Measurements from ENCODE around the gene CFAP210.

CFAP210 gene

GRCh38 chr2:169667583-169667982 lies 26.6 kb downstream of the CFAP210 start:
- H3K9me3 ChIP-seq (ENCODE audit: control insufficient read depth, insufficient read depth, low read depth, low read length) = no peaks in the 10 kb centered on the region
- POLR2A ChIA-PET = no interaction called here
- H3K4me3 ChIP-seq (ENCODE audit: low read depth, low read length) = no peak overlapping the region
- CTCF ChIA-PET = no interaction called here
- TF ChIP-seq ZBTB20 (tag by site-specific recombination; IDR thresholded peaks at IDR 0.05) (no peak), ZSCAN18 (tag by site-specific recombination; IDR thresholded peaks at IDR 0.05) (no peak)
- H3K36me3 ChIP-seq (ENCODE audit: control insufficient read depth in 2 of 2, insufficient read depth in 1 of 2, low read length in 2 of 2) = no peaks in the 10 kb centered on the region
- no peaks in the 10 kb centered on the region for H3K4me1 ChIP-seq (ENCODE audit: control insufficient read depth, insufficient read depth, low read length)
- no peak overlapping the region for H3K27ac ChIP-seq (ENCODE audit: extremely low read depth, low read depth, low read length)

GRCh38 chr2:169664978-169665930 lies 29.0 kb downstream of the CFAP210 start:
- TF ChIP-seq ZFHX2 (tag by site-specific recombination; conservative IDR thresholded peaks at IDR 0.05) (no peak), OVOL3 (tag by site-specific recombination; IDR thresholded peaks at IDR 0.05) (no peak), ZNF404 (tag by site-specific recombination; IDR thresholded peaks at IDR 0.05) (no peak), ZNF76 (tag by site-specific recombination; IDR thresholded peaks at IDR 0.05; ENCODE audit: borderline replicate concordance, low read depth) (no peak), SCRT2 (tag by site-specific recombination; IDR thresholded peaks at IDR 0.05) (no peak), ZNF280C (tag by site-specific recombination; IDR thresholded peaks at IDR 0.05) (no peak), PRDM6 (tag by site-specific recombination; IDR thresholded peaks at IDR 0.05) (no peak)
- TF ChIP-seq, protein P1, sequence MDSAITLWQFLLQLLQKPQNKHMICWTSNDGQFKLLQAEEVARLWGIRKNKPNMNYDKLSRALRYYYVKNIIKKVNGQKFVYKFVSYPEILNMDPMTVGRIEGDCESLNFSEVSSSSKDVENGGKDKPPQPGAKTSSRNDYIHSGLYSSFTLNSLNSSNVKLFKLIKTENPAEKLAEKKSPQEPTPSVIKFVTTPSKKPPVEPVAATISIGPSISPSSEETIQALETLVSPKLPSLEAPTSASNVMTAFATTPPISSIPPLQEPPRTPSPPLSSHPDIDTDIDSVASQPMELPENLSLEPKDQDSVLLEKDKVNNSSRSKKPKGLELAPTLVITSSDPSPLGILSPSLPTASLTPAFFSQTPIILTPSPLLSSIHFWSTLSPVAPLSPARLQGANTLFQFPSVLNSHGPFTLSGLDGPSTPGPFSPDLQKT (IDR thresholded peaks at IDR 0.05; ENCODE audit: borderline replicate concordance, low read depth, low read length) = no peak
- H3K36me3 ChIP-seq (ENCODE audit: control insufficient read depth in 2 of 2, insufficient read depth in 1 of 2, low read length in 2 of 2) = no peaks in the 10 kb centered on the region
- ChIA-PET POLR2A (no interaction called here), CTCF (interaction anchor here (0.6 kb wide), 1 partner anchor 125 kb away, joined by 5 read pairs; no protein-coding TSS in a partner anchor)
- H3K4me1 ChIP-seq (ENCODE audit: control insufficient read depth, insufficient read depth, low read length) = no peaks in the 10 kb centered on the region
- H3K9me3 ChIP-seq (ENCODE audit: control insufficient read depth, insufficient read depth, low read depth, low read length) = no peaks in the 10 kb centered on the region
- no peak overlapping the region for H3K4me3 ChIP-seq (ENCODE audit: low read depth, low read length)
- H3K27ac ChIP-seq (ENCODE audit: extremely low read depth, low read depth, low read length) = no peak overlapping the region

DNA sequence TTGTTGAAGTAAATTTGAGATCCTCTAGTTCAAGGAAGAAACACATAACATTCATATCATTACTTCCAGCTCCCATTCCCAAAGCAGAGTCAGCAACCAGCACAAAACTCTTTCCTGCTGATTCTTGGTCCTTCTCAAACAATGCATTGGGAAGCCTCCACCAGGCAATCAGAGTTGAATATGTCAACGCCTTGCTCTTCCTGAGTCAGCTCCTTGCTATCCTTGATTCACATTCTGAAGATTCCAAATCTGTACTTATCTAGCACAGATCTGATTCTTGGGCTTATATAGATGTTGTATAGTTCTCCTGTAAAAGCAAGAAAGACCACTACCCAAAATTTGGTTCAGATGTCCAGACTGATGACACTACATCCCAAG lies 29.6 kb downstream of the CFAP210 start:
- H3K4me1 ChIP-seq (ENCODE audit: control insufficient read depth, insufficient read depth, low read length) = no peaks in the 10 kb centered on the region
- no peak overlapping the region for H3K27ac ChIP-seq (ENCODE audit: extremely low read depth, low read depth, low read length)
- H3K9me3 ChIP-seq (ENCODE audit: control insufficient read depth, insufficient read depth, low read depth, low read length) = no peaks in the 10 kb centered on the region
- H3K36me3 ChIP-seq (ENCODE audit: control insufficient read depth in 2 of 2, insufficient read depth in 1 of 2, low read length in 2 of 2) = no peaks in the 10 kb centered on the region
- H3K4me3 ChIP-seq (ENCODE audit: low read depth, low read length) = no peak overlapping the region
- ChIA-PET CTCF (interaction anchor here (0.6 to 1.0 kb wide), 3 partner anchors 10 to 222 kb away, joined by 3 read pairs; no protein-coding TSS in a partner anchor), POLR2A (no interaction called here)
- TF ChIP-seq ZBTB11 (tag by site-specific recombination; conservative IDR thresholded peaks at IDR 0.05; ENCODE audit: low read depth) (no peak), ZNF664 (tag by site-specific recombination; IDR thresholded peaks at IDR 0.05) (no peak), MZF1 (tag by site-specific recombination; IDR thresholded peaks at IDR 0.05; ENCODE audit: borderline replicate concordance) (no peak), ZNF48 (tag by site-specific recombination; IDR thresholded peaks at IDR 0.05) (no peak), ZNF626 (tag by site-specific recombination; IDR thresholded peaks at IDR 0.05) (no peak), ZNF239 (tag by site-specific recombination; IDR thresholded peaks at IDR 0.05) (no peak), ZNF571 (tag by site-specific recombination; IDR thresholded peaks at IDR 0.05) (no peak), ZNF501 (tag by site-specific recombination; IDR thresholded peaks at IDR 0.05) (no peak)

Measured in HEK293 (cell line).